Measurements from ENCODE around the gene CYP27B1. TPM values are rescaled to one million over a fixed set of nuclear protein-coding genes. Genes with fewer than 3 reads are reported as not detected.

Gene CYP27B1
- total RNA-seq, 4 donors from 2014 or later = 0.27 to 0.57 (median 0.31) TPM; not detected in 1

DNA sequence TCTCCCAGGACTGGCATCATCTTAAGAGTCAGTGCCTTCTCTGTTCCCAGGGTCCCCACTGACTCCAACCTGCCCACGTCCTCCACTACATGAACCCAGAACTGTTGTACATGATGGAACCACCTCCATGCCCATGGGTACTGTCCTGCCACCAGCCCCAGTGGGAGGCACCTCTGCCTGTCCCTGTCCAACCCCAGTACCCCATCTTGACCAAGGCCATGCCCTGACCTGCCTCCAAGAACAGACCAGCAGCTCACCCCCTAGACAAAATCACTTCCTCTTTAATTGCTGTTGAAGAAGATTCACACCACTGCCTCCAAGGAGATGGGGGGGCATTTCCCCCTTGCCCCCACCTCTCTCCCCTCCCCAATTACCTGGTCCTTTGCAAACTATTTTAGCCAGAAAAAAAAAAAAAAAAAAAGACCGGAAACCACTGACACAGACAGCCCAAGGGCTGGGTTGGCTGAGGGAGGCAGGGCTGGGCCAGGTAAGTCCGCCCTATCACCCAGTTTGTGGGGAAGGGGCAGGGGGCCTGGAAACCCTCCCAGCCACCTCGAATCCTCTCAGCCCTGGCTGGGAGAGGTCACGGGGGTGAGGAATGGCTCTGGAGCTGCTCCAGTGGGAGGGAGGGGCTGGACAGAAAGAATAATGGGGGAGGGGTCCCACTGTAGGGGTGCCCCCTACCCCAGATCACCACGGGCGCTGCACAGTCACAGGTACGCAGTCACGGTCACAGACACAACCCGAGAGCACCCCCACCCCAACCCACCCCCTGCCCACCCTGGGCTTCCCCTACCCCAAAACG, 41.7 kb downstream of the CYP27B1 start:
- Histone ChIP-seq H3K9me3 (no peaks in the 10 kb centered on the region), H3K4me1 (peaks cover 0 to 28% (median 4%) of the 10 kb centered on the region in 3 donors), H3K36me3 (peaks cover 0 to 21% of the 10 kb centered on the region in 2 donors), H3K27ac (no peak overlapping the region), H3K4me3 (no peak overlapping the region), H3K27me3 (peaks cover 50% of the 10 kb centered on the region)
- 41 to 47% methylated on average over 2 to 4 of the region's 11 CpGs for WGBS, 2 donors (ENCODE audit: low coverage in 1 of 2)
- no peak for ATAC-seq
- TF ChIP-seq EP300 (IDR thresholded peaks at IDR 0.05) (no peak), POLR2A (IDR thresholded peaks at IDR 0.05) (no peak), CTCF (IDR thresholded peaks at IDR 0.05) (no peak), POLR2AphosphoS5 (IDR thresholded peaks at IDR 0.05) (no peak)

GRCh38 chr12:57724003-57724935, 42.6 kb downstream of the CYP27B1 start:
- peaks cover 0 to 29% of the 10 kb centered on the region in 2 donors for H3K36me3 ChIP-seq
- peaks cover 42% of the 10 kb centered on the region for H3K27me3 ChIP-seq
- H3K9me3 ChIP-seq = no peaks in the 10 kb centered on the region
- no peak overlapping the region for H3K27ac ChIP-seq
- no peak for ATAC-seq
- WGBS, 2 donors (ENCODE audit: low coverage in 1 of 2) = no CpG with 5 or more reads among the region's 12 CpGs
- TF ChIP-seq EP300 (IDR thresholded peaks at IDR 0.05) = no peak
- no peak for TF ChIP-seq CTCF (IDR thresholded peaks at IDR 0.05)
- no peak for TF ChIP-seq POLR2AphosphoS5 (IDR thresholded peaks at IDR 0.05)
- no peak for TF ChIP-seq POLR2A (IDR thresholded peaks at IDR 0.05)
- peaks cover 0 to 28% (median 4%) of the 10 kb centered on the region in 3 donors for H3K4me1 ChIP-seq
- H3K4me3 ChIP-seq = no peak overlapping the region

GRCh38 chr12:57723630-57723962, 43.3 kb downstream of the CYP27B1 start:
- 42 to 55% methylated on average over 1 to 2 of the region's 2 CpGs for WGBS, 2 donors (ENCODE audit: low coverage in 1 of 2)

More at GRCh38 chr12:57723630-57723962, 43.3 kb downstream of the CYP27B1 start:
- Histone ChIP-seq H3K27me3 (peaks cover 39% of the 10 kb centered on the region), H3K36me3 (peaks cover 0 to 36% of the 10 kb centered on the region in 2 donors), H3K27ac (no peak overlapping the region), H3K4me1 (peaks cover 0 to 28% (median 4%) of the 10 kb centered on the region in 3 donors), H3K4me3 (no peak overlapping the region), H3K9me3 (no peaks in the 10 kb centered on the region)
- ATAC-seq = no peak
- TF ChIP-seq POLR2A (IDR thresholded peaks at IDR 0.05) = no peak
- TF ChIP-seq EP300 (IDR thresholded peaks at IDR 0.05) = no peak
- no peak for TF ChIP-seq POLR2AphosphoS5 (IDR thresholded peaks at IDR 0.05)
- TF ChIP-seq CTCF (IDR thresholded peaks at IDR 0.05) = no peak

All from gastroesophageal sphincter (tissue), 4 donors.